ENCODE results near the gene LSM4. TPM values are rescaled to one million over a fixed set of nuclear protein-coding genes. Genes with fewer than 3 reads are reported as not detected.

Gene LSM4
- total and polyA plus RNA-seq, 2 experiments from 2014 or later, result 591 to 637 TPM

DNA sequence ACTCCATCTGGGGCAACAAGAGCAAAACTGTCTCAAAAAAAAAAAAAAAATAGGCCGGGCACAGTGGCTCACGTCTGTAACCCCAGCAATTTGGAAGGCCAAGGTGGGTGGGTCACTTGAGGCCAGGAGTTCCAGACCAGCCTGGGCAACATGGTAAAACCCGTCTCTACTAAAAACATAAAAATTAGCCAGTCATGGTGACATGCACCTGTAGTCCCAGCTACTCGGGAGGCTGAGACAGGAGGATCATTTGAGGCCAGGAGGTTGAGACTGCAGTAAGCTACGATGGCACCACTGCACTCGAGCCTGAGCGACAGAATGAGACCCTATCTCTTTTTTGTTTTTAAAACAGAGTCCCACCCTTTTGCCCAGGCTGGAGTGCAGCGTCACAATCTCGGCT is 52.5 kb downstream of the LSM4 start:
- Mint-ChIP-seq H3K4me3 (no peak overlapping the region), H3K36me3 (ENCODE audit: low read depth) (0 out of 3 replicates have a peak, but pooled peaks cover 5% of the 10 kb centered on the region), H3K27me3 (ENCODE audit: insufficient read depth, low read depth, poor library complexity) (peaks cover 13% of the 10 kb centered on the region), H3K27ac (no peak overlapping the region), H3K9me3 (no peaks in the 10 kb centered on the region), H3K4me1 (peaks cover 5% of the 10 kb centered on the region; the same call in 2 of the 3 replicates)
- H3K79me2 ChIP-seq (replicated peaks; ENCODE audit: insufficient read depth), result no peaks in the 10 kb centered on the region
- H3K27me3 ChIP-seq (ENCODE audit: insufficient read depth), result no peaks in the 10 kb centered on the region
- ATAC-seq (no peak), DNase-seq (ENCODE audit: low spot score) (no peak)
- H3K4me1 ChIP-seq (ENCODE audit: insufficient read depth), result peaks cover 3% of the 10 kb centered on the region; the same call in 1 of the 2 replicates
- H3K27ac ChIP-seq (ENCODE audit: low read depth), result no peak overlapping the region
- no peak for TF ChIP-seq CTCF (conservative IDR thresholded peaks at IDR 0.05; ENCODE audit: low read depth in 2 of 2)
- no peak for TF ChIP-seq ZNF114 (CRISPR knock-in tag; IDR thresholded peaks at IDR 0.05)
- no peak for TF ChIP-seq CREB1 (CRISPR knock-in tag; IDR thresholded peaks at IDR 0.05; ENCODE audit: low read depth)
- no peak for TF ChIP-seq STAT1 (IDR thresholded peaks at IDR 0.05; ENCODE audit: unreplicated experiment)
- no peak for TF ChIP-seq NANOG (IDR thresholded peaks at IDR 0.05; ENCODE audit: borderline replicate concordance)
- no peak for TF ChIP-seq EZH2 (IDR thresholded peaks at IDR 0.05; ENCODE audit: low read depth, unreplicated experiment)
- no peak for TF ChIP-seq JUNB (IDR thresholded peaks at IDR 0.05; ENCODE audit: unreplicated experiment)
- no peak for TF ChIP-seq POLR2AphosphoS5 (IDR thresholded peaks at IDR 0.05; ENCODE audit: low read depth)
- no peak for TF ChIP-seq ZNF331 (CRISPR knock-in tag; IDR thresholded peaks at IDR 0.05; ENCODE audit: low read depth)
- TF ChIP-seq EZH2phosphoT487 (IDR thresholded peaks at IDR 0.05; ENCODE audit: unreplicated experiment), result no peak
- no peak for TF ChIP-seq ETS1 (IDR thresholded peaks at IDR 0.05)
- H3F3A ChIP-seq (replicated peaks; ENCODE audit: low read depth), result peaks cover 4% of the 10 kb centered on the region; the same call in 1 of the 2 replicates
- no peaks in the 10 kb centered on the region for H3K36me3 ChIP-seq (ENCODE audit: insufficient read depth)
- H3K4me2 ChIP-seq, result no peak overlapping the region
- no peak overlapping the region for H2AFZ ChIP-seq
- H3K9me2 ChIP-seq (ENCODE audit: insufficient read depth), result no peaks in the 10 kb centered on the region; the same call in 1 of the 2 replicates
- no peaks in the 10 kb centered on the region for H4K20me1 ChIP-seq (replicated peaks; ENCODE audit: insufficient read depth)
- H3K4me3 ChIP-seq, result no peak overlapping the region

- Histone ChIP-seq H3K4me3 (no peak overlapping the region), H3K4me1 (ENCODE audit: insufficient read depth) (no peaks in the 10 kb centered on the region), H3K36me3 (ENCODE audit: insufficient read depth) (no peaks in the 10 kb centered on the region), H2AFZ (no peak overlapping the region), H3K4me2 (no peak overlapping the region), H3F3A (replicated peaks; ENCODE audit: low read depth) (no peaks in the 10 kb centered on the region), H3K27ac (ENCODE audit: low read depth) (no peak overlapping the region), H3K9me2 (ENCODE audit: insufficient read depth) (no peaks in the 10 kb centered on the region; the same call in 1 of the 2 replicates), H3K79me2 (replicated peaks; ENCODE audit: insufficient read depth) (no peaks in the 10 kb centered on the region), H3K27me3 (ENCODE audit: insufficient read depth) (no peaks in the 10 kb centered on the region), H4K20me1 (replicated peaks; ENCODE audit: insufficient read depth) (no peaks in the 10 kb centered on the region)
- no peak overlapping the region for H3K4me3 Mint-ChIP-seq
- no peaks in the 10 kb centered on the region for H3K9me3 Mint-ChIP-seq
- no peak overlapping the region for H3K27ac Mint-ChIP-seq
- DNase-seq (ENCODE audit: low spot score) (no peak), ATAC-seq (no peak)
- 0 out of 3 replicates have a peak, but pooled peaks cover 5% of the 10 kb centered on the region for H3K36me3 Mint-ChIP-seq (ENCODE audit: low read depth)
- no peaks in the 10 kb centered on the region for H3K4me1 Mint-ChIP-seq
- peaks cover 13% of the 10 kb centered on the region for H3K27me3 Mint-ChIP-seq (ENCODE audit: insufficient read depth, low read depth, poor library complexity)
- no peak for TF ChIP-seq ZNF331 (CRISPR knock-in tag; IDR thresholded peaks at IDR 0.05; ENCODE audit: low read depth)
- no peak for TF ChIP-seq NANOG (IDR thresholded peaks at IDR 0.05; ENCODE audit: borderline replicate concordance)
- TF ChIP-seq ZNF114 (CRISPR knock-in tag; IDR thresholded peaks at IDR 0.05), result no peak
- TF ChIP-seq EZH2 (IDR thresholded peaks at IDR 0.05; ENCODE audit: low read depth, unreplicated experiment), result no peak
- no peak for TF ChIP-seq REST (IDR thresholded peaks at IDR 0.05; ENCODE audit: unreplicated experiment)
- TF ChIP-seq JUNB (IDR thresholded peaks at IDR 0.05; ENCODE audit: unreplicated experiment), result no peak
- no peak for TF ChIP-seq CREB1 (CRISPR knock-in tag; IDR thresholded peaks at IDR 0.05; ENCODE audit: low read depth)
- TF ChIP-seq POLR2AphosphoS5 (IDR thresholded peaks at IDR 0.05; ENCODE audit: low read depth), result no peak
- no peak for TF ChIP-seq CTCF (conservative IDR thresholded peaks at IDR 0.05; ENCODE audit: low read depth in 2 of 2)
- no peak for TF ChIP-seq STAT1 (IDR thresholded peaks at IDR 0.05; ENCODE audit: unreplicated experiment)
Observed at GRCh38 chr19:18269070-18269723, 53.7 kb downstream of the LSM4 start.

Measured in GM23338 (cell line).